NCI-H2227 (cell line): ENCODE data around the gene PDCL2.

Experiments
- DNase-seq: peaks from one replicate; lab custom pipeline; 2025; ENCODE audit not compliant: unreplicated experiment; lab: John Stamatoyannopoulos, UW

The PDCL2 gene

GRCh38 chr4:55540271-55540670 lies 51.8 kb downstream of the PDCL2 start:
- no peak for DNase-seq

GRCh38 chr4:55539658-55540057 lies 52.4 kb downstream of the PDCL2 start:
- DNase-seq: no peak

GRCh38 chr4:55538531-55538930 lies 53.5 kb downstream of the PDCL2 start:
- no peak for DNase-seq

GRCh38 chr4:55534306-55534705 lies 57.7 kb downstream of the PDCL2 start:
- no peak for DNase-seq

- no peak for DNase-seq
Observed at GRCh38 chr4:55530691-55531090, 61.4 kb downstream of the PDCL2 start.

- DNase-seq: no peak
Observed at GRCh38 chr4:55530167-55530566, 61.9 kb downstream of the PDCL2 start.

GRCh38 chr4:55528491-55528890 lies 63.6 kb downstream of the PDCL2 start:
- no peak for DNase-seq

GRCh38 chr4:55524844-55525571 lies 67.0 kb downstream of the PDCL2 start:
- DNase-seq: no peak

- DNase-seq: no peak
Observed at GRCh38 chr4:55518442-55518841, 73.6 kb downstream of the PDCL2 start.

- no peak for DNase-seq
Observed at GRCh38 chr4:55517526-55518229, 74.4 kb downstream of the PDCL2 start.

- no peak for DNase-seq
Observed at GRCh38 chr4:55512922-55513571, 79.0 kb downstream of the PDCL2 start.

- DNase-seq: no peak
Observed at GRCh38 chr4:55512077-55512476, 80.0 kb downstream of the PDCL2 start.

GRCh38 chr4:55510685-55511084 lies 81.4 kb downstream of the PDCL2 start:
- DNase-seq: no peak

GRCh38 chr4:55509266-55509665 lies 82.8 kb downstream of the PDCL2 start:
- DNase-seq: no peak

GRCh38 chr4:55507612-55508011 lies 84.4 kb downstream of the PDCL2 start:
- no peak for DNase-seq
